A549 (cell line): ENCODE measurements around the gene MAJIN.

Experiments used
- CEBPB ChIP-seq, 2 experiments: fragments of >200 bp in 1 of 2; sonication (Bioruptor Twin) in 1 of 2; formaldehyde crosslinking in 1 of 2; IDR thresholded peaks; 2 replicates each; pipeline ENCODE4 v1.6.1; 2012 to 2016
- CHD2 ChIP-seq: fragments of 150-350 bp; IDR thresholded peaks from 2 replicates; pipeline ENCODE4 v1.6.1; 2014; ENCODE audit warnings: low read length; ENCODE audit not compliant: partially characterized antibody
- JUN ChIP-seq, 2 experiments: fragments of >200 bp; sonication (Bioruptor Twin); formaldehyde crosslinking; IDR thresholded peaks; 2 replicates in 1 of 2; 3 replicates in 1 of 2; pipeline ENCODE4 v1.6.1; 2016 to 2017
- JUNB ChIP-seq: fragments of >200 bp; sonication (Bioruptor Twin); formaldehyde crosslinking; IDR thresholded peaks from 2 replicates; pipeline ENCODE4 v1.6.1; 2016
- MAFK ChIP-seq: fragments of 450-650 bp; IDR thresholded peaks from 2 replicates; pipeline ENCODE4 v1.6.1; 2014; ENCODE audit not compliant: partially characterized antibody
- PHF8 ChIP-seq: fragments of 200-600 bp; sonication (generic); IDR thresholded peaks from 2 replicates; pipeline ENCODE4 v1.6.1; 2016; ENCODE audit warnings: low read depth, mild to moderate bottlenecking, antibody characterized with exemption, moderate library complexity, borderline replicate concordance
- POLR2A ChIP-seq: IDR thresholded peaks from 2 replicates; pipeline ENCODE4 v1.6.1; 2012; ENCODE audit warnings: mild to moderate bottlenecking, low read length
- RAD21 ChIP-seq, 2 experiments: fragments of >200 bp in 1 of 2; sonication (Bioruptor Twin) in 1 of 2; formaldehyde crosslinking in 1 of 2; IDR thresholded peaks in 1 of 2; conservative IDR thresholded peaks in 1 of 2; 2 replicates in 1 of 2; 3 replicates in 1 of 2; pipeline ENCODE4 v1.6.1; 2012 to 2018; ENCODE audit warnings: inconsistent platforms in 1 of 2
- RCOR1 ChIP-seq: fragments of 150-350 bp; IDR thresholded peaks from 2 replicates; pipeline ENCODE4 v1.6.1; 2014; ENCODE audit warnings: antibody characterized with exemption, low read length, low read depth
- SMC3 ChIP-seq: fragments of >200 bp; sonication (Bioruptor Twin); formaldehyde crosslinking; IDR thresholded peaks from 3 replicates; pipeline ENCODE4 v1.6.1; 2018; ENCODE audit warnings: inconsistent platforms
- TF ChIP-seq, protein P1 (sequence below): fragments of 150-350 bp; IDR thresholded peaks from 2 replicates; pipeline ENCODE4 v1.6.1; 2014; ENCODE audit warnings: low read depth, mild to moderate bottlenecking, low read length
- TF ChIP-seq, protein P2 (sequence below): fragments of >200 bp; sonication (Bioruptor Twin); formaldehyde crosslinking; IDR thresholded peaks from 3 replicates; pipeline ENCODE4 v1.5.1; 2016

- TF ChIP-seq RCOR1 = no peak
- no peak for TF ChIP-seq PHF8
- TF ChIP-seq CEBPB (IDR thresholded peaks at IDR 0.05) = no peak
- TF ChIP-seq CHD2 = no peak
- TF ChIP-seq, protein P1, sequence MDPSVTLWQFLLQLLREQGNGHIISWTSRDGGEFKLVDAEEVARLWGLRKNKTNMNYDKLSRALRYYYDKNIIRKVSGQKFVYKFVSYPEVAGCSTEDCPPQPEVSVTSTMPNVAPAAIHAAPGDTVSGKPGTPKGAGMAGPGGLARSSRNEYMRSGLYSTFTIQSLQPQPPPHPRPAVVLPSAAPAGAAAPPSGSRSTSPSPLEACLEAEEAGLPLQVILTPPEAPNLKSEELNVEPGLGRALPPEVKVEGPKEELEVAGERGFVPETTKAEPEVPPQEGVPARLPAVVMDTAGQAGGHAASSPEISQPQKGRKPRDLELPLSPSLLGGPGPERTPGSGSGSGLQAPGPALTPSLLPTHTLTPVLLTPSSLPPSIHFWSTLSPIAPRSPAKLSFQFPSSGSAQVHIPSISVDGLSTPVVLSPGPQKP = no peak
- TF ChIP-seq RAD21 (conservative IDR thresholded peaks at IDR 0.05 in 1 of 2, IDR thresholded peaks at IDR 0.05 in 1 of 2) = no peak
- TF ChIP-seq JUNB = no peak
- no peak for TF ChIP-seq POLR2A
- no peak for TF ChIP-seq MAFK
- TF ChIP-seq, protein P2, sequence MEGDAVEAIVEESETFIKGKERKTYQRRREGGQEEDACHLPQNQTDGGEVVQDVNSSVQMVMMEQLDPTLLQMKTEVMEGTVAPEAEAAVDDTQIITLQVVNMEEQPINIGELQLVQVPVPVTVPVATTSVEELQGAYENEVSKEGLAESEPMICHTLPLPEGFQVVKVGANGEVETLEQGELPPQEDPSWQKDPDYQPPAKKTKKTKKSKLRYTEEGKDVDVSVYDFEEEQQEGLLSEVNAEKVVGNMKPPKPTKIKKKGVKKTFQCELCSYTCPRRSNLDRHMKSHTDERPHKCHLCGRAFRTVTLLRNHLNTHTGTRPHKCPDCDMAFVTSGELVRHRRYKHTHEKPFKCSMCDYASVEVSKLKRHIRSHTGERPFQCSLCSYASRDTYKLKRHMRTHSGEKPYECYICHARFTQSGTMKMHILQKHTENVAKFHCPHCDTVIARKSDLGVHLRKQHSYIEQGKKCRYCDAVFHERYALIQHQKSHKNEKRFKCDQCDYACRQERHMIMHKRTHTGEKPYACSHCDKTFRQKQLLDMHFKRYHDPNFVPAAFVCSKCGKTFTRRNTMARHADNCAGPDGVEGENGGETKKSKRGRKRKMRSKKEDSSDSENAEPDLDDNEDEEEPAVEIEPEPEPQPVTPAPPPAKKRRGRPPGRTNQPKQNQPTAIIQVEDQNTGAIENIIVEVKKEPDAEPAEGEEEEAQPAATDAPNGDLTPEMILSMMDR = no peak
- TF ChIP-seq SMC3 = no peak
- no peak for TF ChIP-seq JUN (IDR thresholded peaks at IDR 0.05)
Observed at GRCh38 chr11:64894812-64895452, 77.0 kb downstream of the MAJIN start.
